Urothelium cell line (cell line): ENCODE measurements around the gene ZFYVE1.
"Not testable (repeated sequence)": the region's sequence is repeated elsewhere in the genome, so short reads cannot be mapped to it uniquely, and the experiment has no call there.

Experiments used
- DNase-seq: peaks from one replicate; pipeline ENCODE4 v3.0.0; 2011; ENCODE audit warnings: low spot score, mixed read lengths
- FAIRE-seq: peaks from 2 replicates; lab custom pipeline; 2011; peaks lifted over from hg19 to GRCh38; lab: Jason Lieb, UNC

Gene ZFYVE1, protein sequence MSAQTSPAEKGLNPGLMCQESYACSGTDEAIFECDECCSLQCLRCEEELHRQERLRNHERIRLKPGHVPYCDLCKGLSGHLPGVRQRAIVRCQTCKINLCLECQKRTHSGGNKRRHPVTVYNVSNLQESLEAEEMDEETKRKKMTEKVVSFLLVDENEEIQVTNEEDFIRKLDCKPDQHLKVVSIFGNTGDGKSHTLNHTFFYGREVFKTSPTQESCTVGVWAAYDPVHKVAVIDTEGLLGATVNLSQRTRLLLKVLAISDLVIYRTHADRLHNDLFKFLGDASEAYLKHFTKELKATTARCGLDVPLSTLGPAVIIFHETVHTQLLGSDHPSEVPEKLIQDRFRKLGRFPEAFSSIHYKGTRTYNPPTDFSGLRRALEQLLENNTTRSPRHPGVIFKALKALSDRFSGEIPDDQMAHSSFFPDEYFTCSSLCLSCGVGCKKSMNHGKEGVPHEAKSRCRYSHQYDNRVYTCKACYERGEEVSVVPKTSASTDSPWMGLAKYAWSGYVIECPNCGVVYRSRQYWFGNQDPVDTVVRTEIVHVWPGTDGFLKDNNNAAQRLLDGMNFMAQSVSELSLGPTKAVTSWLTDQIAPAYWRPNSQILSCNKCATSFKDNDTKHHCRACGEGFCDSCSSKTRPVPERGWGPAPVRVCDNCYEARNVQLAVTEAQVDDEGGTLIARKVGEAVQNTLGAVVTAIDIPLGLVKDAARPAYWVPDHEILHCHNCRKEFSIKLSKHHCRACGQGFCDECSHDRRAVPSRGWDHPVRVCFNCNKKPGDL

DNA sequence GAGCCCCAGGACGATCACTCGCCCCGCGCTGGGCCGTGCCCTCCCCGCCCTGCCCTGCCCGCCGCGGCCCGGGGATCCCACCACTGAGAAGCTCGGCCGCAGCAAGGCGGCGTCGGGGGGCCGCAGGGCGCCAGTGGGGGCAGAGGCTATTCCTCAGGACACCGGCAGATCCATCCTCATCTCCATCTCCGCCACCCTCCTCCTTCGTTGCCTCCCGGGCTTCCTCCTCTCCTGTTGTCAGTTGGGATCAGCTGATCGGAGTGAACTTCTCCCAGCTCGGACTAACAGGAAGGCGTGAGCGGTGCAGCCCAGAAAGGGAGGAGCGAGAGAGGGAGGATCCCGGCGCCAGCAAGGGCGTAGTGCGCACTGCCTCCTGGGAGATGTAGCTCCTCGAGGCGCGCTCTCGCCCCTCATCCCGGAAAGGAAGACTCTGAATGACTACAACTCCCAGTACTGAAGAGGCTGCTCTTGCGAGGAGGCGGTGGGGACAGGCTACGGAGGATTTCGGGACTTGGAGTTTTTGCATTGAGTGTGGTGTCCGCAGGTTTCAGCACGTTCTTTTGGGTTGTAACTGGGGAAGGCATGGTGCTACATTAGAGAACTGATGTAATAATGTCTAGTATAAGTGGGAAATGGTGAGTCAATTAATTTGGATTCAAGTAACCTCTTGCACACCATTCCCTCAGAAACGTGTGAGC is at the start of gene ZFYVE1:
ZFYVE1 (minus strand) TSS at position 262 of the 698 bp plus-strand sequence. CDS start 2,598 bp downstream, outside the sequence.
- FAIRE-seq, result peak; percentile 99

DNA sequence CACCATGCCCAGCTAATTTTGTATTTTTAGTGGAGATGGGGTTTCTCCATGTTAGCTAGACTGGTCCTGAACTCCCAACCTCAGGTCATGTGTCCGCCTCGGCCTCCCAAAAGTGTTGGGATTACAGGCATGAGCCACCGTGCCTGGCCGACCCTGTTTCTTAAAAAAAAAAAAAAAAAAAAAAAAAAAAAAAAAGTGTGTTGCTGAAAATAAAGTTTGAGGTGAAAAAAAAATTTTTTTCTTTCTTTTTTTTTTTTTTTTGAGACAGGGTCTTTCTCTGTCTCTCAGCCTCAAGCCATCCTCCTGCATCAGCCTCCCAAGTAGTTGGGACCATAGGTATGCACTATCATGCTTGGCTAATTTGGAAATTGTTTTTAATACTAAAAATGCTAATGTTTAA is 42.7 kb upstream of the ZFYVE1 start:
- no peak for FAIRE-seq

More for the DNA sequence above, at the start of gene ZFYVE1:
- DNase-seq, result peak; percentile 100

DNA sequence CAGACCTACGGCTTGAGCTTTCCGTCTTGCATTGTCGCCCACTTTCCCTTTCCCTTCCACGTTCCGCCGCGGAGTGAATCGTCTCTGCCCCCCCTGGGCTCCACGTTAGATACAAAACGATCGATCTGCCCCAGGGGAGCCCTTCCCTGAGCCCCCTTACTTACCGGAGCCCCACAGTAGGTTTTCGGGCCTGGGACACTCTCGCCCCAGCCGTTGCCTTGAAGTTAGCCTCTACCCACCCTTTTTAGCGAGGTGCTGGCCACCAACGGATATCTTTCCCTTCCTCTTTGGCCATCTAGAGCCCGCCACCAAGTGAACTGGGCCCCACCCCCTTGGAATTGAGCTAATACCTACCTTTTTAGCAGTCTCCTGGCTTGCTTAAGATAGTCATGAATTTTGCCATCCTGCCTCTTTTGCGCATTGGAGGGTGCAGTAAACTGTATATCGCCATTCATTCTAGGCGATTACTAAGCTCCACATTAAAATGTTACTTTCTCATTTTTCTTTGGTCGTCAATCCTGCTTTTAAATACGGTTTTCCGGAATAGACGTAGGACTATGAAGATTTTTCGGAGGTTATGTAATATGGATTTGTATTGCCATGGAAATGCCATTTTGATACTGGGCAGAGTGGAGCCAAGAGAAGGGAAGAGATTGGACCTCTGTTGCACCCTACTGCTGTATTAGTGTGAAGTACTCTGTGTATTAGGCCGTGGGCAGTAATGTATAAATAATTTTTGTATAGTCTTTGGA is 32.2 kb upstream of the ZFYVE1 start:
- FAIRE-seq (no peak), DNase-seq (peak; percentile 68)

More for the DNA sequence above, 42.7 kb upstream of the ZFYVE1 start:
- DNase-seq, result no peak

DNA sequence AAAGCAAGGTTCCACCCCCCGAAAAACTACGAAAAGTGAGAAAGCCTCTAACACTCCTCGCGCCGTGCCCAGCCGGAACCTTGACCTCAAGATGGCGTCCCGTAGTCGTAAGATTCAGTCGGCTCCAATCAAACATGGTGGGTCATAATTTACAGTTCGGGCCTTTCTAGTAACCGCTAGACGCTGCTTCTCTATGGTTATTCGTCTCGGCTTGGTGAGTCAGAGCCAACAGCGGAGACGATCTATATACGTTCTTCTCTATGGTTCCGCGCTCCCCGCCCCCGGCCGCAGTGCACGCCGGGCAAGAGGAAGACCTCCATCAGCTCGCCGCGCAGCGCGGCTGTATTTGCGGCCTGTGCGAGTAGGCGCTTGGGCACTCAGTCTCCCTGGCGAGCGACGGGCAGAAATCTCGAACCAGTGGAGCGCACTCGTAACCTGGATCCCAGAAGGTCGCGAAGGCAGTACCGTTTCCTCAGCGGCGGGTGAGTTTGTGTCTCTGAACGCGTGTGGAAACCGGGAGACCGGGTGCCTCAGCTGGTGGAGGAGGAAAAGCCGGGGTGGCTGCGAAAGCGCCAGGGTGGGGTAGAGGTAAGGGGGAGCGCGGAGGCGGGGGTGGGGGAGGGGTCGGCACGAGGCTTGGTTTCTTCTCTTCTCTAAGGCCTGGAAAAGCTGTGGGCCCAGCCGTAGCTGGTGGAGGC is 31.5 kb upstream of the ZFYVE1 start, which contains the start of gene RBM25:
RBM25 (plus strand) TSS at position 311 of the 698 bp plus-strand sequence. CDS start 13,108 bp downstream, outside the sequence.
- FAIRE-seq, result peak; percentile 99
- peak; percentile 100 for DNase-seq

DNA sequence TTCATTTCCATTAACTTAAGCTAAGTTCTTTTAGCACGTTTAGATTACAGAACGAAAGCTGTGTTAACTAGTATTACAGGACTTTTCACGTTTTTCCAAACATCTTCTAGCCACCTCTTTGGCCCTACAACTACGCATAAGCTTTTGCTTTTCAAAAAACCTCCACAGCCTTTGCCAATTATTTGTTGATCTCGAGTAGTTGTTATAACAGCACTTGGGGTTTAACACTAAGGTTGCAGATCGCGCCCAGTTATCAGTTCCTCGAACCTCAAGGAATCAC is 31.0 kb upstream of the ZFYVE1 start:
- DNase-seq, result no peak
- no peak for FAIRE-seq

DNA sequence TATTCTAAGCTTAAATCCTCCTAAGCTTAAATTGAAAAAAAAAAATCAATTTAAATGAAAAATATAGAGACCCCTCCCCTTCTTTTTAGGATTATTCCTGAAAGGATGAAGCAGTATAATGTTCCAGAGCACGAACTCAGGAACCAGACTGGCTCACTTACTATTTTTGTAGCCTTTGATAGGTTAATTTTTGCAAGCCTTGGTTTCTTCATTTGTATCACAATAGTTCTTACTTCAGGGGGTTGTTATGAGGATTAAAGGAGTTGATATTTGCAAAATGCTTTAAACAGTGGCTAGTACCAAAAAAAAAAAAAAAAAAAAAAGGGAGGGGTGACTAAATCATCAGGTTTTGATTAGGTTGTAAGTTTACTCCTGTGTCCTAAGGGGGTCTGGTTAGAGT is 28.3 kb upstream of the ZFYVE1 start:
- no peak for FAIRE-seq
- no peak for DNase-seq

DNA sequence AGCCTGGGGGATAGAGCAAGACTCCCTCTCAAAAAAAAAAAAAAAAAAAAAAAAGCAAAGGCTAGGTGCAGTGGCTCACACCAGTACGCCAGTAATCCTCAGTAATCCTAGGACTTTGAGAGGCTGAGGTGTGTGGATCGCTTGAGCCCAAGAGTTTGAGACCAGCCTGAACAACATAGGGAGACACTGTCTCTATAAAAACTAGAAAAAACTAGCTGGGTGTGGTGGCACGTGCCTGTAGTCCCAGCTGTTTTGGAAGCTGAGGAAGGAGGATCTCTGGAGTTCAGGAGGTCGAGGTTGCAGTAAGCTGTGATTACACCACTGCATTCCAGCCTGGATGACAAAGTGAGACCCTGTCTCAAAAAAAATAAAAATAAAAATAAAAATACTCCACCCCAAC is 22.5 kb upstream of the ZFYVE1 start:
- FAIRE-seq (no peak), DNase-seq (no peak)

DNA sequence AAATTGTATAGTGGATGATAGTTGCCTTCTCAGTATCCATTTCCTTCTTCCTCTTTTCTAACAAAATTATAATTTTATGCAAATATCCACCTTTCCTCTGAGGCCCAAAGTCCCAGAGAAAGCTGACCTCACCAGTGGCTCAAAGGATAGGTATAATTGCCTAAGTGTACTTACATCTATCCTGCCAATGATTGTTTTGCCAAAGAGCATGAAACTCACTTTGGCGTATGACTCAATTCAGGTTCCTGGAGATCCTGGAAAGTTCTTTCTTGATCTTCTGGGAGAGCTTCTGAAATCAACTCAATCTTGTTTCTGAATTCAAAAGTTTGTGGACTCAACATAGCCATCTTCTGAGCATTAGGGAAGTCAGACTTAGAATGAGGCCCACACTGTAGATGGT is 20.9 kb upstream of the ZFYVE1 start:
- no peak for FAIRE-seq
- DNase-seq, result no peak

DNA sequence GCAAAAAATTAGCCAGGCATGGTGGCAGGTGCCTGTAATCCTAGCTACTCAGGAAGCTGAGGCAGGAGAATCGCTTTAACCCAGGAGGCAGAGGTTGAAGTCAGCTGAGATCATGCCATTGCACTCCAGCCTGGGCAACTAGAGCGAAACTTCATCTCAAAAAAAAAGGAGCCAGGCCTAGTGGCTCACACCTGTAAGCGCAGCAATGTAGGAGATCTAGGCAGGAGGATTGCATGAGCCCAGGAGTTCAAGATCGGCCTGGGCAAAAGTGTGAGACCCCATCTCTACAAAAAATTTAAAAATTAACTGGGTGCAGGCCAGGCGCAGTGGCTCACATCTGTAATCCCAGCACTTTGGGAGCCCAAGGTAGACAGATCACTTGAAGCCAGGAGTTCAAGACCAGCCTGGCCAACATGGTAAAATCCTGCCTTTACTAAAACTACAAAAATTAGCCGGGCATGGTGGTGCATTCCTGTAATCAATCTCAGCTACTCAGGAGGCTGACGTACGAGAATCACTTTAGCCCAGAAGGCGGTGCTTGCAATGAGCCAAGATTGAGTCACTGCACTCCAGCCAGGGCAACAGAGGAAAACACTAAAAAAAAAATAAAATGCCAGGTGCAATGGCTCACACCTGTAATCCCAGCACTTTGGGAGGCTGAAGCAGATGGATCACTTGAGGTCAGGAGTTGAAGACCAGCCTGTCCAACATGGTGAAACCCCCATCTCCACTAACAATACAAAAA is 10.0 kb upstream of the ZFYVE1 start:
- peak; percentile 53 for FAIRE-seq
- not testable (repeated sequence) for DNase-seq

DNA sequence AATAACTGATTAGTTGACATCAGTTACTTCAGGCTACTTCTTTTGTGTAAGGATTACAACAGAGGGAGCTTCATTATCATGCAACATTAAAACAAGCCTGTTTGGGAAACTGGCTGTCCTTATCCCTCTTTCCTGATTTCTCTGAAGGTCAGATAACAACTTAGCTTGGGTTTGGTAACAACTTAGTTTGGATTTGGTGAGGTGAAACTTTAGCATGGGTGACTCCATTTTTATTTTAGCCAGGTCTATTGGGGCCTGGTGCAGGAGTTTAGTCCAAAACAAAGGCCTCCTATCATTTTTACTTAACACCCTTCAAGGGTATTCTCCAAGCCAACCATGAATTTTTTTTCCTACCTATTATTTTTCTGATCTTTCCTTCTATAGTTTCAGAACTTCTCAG is 1.1 kb upstream of the ZFYVE1 start:
- FAIRE-seq (no peak), DNase-seq (no peak)

DNA sequence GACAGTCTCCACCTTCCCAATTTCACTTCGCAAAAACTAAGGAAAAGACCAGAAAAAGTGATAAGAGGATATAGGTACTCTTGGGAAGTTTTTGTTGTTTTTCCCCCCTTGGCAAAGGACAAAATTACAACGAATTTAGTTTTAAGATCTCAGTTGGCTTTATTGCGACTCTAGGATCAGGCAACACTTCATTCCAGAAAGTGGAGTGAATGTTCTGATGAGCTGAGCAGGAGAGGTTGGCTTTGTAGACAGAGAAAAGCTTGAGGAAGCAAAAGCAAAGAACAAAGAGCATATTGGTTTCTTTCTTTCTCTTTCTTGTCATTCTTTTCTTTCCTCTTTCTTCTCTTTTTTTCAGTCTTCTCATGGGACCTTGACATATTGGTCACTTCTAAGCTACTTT is 640 bp upstream of the ZFYVE1 start:
- FAIRE-seq (no peak), DNase-seq (no peak)

DNA sequence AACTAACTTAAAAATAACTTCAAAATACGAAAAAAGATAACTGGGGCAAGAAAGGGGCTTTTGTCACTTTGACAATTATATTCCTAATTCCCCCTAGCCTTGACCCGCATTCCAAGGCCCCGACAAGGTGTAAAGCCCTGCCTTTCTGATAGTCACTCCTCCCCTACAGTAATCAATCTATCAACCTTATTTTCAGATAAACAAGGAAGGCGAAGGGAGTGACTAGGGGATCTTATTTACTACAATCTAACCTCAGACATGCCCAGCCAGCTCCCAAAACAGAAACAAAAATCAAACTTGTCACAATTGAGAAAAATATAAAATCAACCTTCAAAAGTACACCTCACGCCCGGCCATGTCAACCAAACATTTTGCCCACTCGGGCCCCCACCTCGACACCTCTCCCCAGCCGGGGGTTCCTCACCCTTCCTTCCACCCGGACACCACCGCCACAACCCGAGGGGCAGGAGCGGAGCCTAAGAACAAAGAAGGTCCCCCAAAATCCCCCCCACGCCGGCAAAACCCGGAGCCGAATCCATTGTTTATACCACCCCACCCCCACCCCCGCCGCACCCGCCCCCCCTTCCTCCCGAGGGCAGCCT is 562 bp downstream of the ZFYVE1 start:
- DNase-seq (no peak), FAIRE-seq (no peak)

DNA sequence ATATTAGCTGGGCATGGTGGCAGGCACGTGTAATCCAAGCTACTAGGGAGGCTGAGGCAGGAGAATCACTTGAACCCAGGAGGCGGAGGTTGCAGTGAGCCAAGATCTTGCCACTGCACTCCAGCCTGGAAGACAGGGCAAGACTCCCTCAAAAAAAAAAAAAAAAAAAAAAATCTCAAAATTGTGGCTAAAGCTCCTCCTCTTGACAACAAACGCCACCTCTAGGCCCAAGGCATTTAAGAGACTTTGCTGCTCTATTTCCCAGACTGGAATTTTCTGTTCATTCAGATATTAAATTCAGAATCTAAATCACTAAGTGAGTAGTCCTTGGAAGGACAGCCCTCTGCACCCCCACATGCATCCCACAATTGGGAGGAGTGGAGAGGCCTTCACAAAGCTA is 1.4 kb downstream of the ZFYVE1 start:
- no peak for DNase-seq
- FAIRE-seq, result no peak

DNA sequence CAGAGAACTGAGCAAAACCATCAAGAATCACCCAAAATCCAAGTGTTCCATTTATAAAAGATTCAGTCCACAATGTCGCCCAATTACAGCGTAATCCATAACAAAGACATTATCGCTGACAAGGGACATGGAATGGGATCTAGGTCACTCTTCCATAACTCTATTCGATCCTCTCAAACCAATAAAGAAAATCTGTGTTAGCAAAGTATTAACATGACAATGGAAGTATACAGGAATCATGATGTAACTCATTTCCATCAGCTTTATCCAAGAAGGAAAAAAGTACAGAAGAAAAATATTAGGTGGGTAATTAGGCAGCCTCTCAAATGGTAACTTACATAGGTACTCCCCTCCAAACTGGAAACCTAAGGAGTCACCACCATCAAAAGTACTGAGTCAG is 4.9 kb downstream of the ZFYVE1 start:
- DNase-seq, result no peak
- FAIRE-seq, result no peak

DNA sequence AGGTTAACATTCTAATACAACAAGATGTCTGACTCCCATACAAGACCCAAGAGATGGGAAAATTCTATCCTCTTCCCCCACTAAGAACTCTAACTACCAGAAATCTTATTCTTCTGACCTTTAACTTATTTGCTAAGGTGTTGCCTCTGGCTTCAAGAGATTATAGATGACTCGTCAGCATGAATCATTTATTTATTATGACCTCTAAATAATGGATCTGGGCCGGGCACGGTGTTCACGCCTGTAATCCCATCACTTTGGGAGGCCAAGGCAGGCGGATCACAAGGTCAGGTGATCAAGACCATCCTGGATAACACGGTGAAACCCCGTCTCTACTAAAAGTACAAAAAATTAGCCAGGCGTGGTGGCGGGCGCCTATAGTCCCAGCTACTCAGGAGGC is 10.9 kb downstream of the ZFYVE1 start:
- not testable (repeated sequence) for FAIRE-seq, DNase-seq

DNA sequence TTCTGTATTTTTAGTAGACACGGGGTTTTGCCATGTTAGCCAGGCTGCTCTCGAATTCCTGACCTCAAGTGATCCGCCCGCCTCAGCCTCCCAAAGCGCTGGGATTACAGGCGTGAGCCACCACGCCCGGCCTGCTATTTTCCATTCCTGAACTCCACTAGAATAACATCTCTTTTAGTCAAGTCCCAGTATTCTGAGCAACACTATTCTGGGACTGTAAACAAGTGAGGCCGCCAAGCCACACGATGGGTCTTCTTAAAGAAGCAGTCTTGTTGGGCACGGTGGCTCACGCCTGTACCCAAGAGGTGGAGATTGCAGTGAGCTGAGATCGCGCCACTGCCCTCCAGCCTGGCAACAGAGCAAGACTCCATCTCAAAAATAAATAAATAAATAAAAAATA is 11.4 kb downstream of the ZFYVE1 start:
- DNase-seq, FAIRE-seq: not testable (repeated sequence)

DNA sequence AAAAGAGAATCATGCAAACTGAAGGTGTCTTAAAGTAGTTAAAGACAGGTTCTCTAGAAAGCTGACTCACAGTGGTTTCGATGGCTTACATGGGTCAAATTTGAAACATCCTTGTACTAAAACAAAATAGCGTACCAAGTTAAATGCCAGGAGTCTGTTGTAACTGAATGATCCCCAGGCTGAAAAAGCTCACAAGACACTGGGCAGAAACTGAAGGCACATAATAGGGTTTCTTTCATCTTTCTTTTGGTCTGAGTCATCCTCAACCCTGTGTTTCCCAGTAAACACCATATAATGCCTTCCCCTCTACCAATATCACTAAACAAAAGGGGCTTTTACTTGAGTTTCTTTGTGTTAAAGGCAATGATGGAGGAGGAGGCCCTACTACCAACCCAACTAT is 12.8 kb downstream of the ZFYVE1 start:
- DNase-seq, result no peak
- no peak for FAIRE-seq

DNA sequence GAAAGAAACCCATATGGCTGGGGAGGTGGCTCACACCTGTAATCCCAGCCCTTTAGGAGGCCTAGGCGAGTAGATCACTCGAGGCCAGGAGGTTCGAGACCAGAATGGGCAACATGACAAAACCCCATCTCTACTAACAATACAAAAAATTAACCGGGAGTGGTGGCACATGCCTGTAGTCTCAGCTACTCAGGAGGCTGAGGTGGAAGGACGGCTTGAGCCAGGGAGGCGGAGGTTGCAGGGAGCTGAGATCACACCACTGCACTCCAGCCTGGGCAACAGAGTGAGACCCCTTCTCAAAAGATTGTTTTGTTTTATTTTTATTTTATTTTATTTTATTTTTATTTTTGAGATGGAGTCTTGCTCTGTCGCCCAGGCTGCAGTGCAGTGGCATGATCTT is 15.7 kb downstream of the ZFYVE1 start:
- DNase-seq, FAIRE-seq: not testable (repeated sequence)

DNA sequence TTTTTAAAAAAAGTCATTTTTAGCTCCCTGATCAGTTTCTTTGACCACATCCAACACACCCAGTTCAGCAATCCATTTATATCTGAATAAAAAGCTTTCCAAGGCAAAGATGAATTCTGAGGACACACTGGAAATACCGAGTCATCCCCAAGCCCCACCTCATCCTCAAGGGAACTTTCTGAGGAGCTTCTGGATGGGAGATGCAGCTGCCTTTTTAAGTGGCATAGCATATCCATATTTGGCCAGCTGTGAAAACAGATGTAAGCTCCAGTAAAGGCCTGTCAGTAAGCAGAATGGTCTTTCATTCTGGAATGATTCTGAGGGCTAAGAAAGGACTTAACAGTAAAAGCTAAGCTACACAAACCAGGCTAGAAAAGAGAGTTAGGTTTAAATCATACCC is 18.4 kb downstream of the ZFYVE1 start:
- DNase-seq (no peak), FAIRE-seq (no peak)
